ACHN (cell line): ENCODE data around the gene DHH.
A peak's percentile ranks its signal among the peaks of the same experiment; 100 is the strongest.
"Not testable (repeated sequence)": the region's sequence is repeated elsewhere in the genome, so short reads cannot be mapped to it uniquely, and the experiment has no call there.

Experiments
- DNase-seq: peaks from one replicate; pipeline ENCODE4 v3.0.0-alpha.2; 2015
- in situ Hi-C: cut with HindIII; loops from 2 replicates; pipeline ENCODE4 v1.10.0; 2017; ENCODE audit warnings: low sequenced_read_pairs, low pct_ligation_motif_present, low pct_unique_long_range_greater_than_20kb

The DHH gene

GRCh38 chr12:49094160-49094974 lies at the start of gene DHH:
DHH (minus strand) TSS chr12:49094801; CDS start chr12:49094512, 289 bp downstream.
- in situ Hi-C loops: no loop called here
- peak; percentile 47 for DNase-seq

DNA sequence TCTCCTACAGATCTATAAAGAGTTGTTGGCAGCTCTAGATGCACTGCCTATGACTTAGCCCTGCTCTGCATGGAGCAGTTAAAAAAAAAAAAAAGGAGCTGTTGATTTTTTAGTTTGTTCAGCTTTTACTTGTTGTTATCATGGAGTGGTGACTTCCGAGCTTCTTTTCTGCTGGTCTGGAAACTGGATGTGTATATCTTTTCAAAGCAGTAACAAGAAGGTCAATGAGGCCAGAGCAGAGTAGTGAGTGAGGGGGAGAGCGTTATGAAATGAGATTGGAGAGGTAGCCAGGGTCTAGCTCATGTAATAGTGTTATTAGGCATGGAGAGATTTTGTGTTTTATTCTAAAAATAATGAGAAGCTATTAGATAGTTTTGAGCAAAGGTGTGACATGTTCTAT lies 49.8 kb upstream of the DHH start:
- in situ Hi-C loops: no loop called here
- DNase-seq: no peak

DNA sequence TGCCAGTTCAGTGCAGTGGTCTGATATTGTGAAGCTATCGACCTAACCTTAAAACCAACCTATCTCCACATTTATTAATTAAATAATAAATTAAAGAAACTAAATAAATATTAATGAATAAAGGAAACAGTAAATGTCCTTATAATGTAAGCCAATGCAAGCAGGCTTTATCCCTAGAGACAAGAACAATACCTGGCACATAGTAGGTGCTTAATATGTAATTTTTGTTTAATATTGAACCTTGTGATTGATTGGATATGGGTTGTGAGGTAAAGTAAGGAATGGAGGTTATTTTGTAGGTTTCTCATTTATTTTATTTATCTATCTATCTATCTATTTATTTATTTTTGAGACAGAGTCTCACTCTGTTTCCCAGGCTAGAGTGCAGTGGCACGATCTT lies 44.4 kb upstream of the DHH start:
- in situ Hi-C loops: no loop called here
- DNase-seq: no peak

DNA sequence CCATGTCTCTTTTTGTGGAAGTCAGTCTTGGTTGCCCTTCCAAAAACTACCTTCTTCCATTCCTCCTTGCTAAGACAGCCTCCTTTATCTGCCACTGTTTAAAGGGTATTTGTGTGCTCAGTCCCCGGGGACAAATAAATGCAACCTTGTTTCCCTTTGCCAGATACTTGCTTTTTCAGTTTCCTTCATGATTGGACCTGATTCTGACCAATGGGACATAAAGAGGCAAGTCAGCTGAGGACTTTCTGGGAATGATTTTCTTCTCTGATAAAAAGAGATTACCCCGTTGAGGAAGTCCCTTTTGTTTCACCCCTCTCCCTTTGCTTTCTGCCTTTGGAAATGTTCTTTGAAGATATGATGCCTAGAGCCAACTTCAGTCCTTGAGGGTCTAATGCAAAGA lies 44.0 kb upstream of the DHH start:
- DNase-seq: no peak
- in situ Hi-C loops: no loop called here

GRCh38 chr12:49137476-49137875 lies 42.9 kb upstream of the DHH start:
- in situ Hi-C loops: no loop called here
- DNase-seq: no peak

- in situ Hi-C loops, DNase-seq: not testable (repeated sequence)
These were observed 42.4 kb upstream of the DHH start for GRCh38 chr12:49136997-49137396.

- no peak for DNase-seq
- in situ Hi-C loops: no loop called here
These were observed 39.0 kb upstream of the DHH start for GRCh38 chr12:49133590-49133989.

DNA sequence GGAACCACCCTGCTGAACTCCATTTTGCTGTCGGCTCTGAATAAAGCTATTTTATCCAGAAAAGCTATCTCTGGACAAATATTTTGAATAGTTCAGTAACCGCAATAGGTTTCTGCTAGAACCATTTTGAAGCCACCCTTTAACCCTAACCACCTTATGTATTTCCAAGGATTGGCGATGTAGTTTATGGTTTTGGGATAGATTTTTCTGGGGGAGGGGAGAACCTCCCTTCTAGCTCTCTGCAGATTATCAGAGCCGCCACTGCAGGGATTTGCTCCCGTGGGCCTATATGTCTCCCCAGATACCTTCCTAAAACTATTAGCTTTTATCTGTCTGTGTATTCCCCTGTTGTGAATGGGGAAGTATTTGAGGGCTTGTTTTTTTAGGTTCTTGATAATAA lies 38.4 kb upstream of the DHH start:
- in situ Hi-C loops: no loop called here
- peak; percentile 31 for DNase-seq

GRCh38 chr12:49131894-49132461 lies 37.4 kb upstream of the DHH start:
- DNase-seq: peak; percentile 57
- in situ Hi-C loops: no loop called here

- DNase-seq: peak; percentile 96
- in situ Hi-C loops: no loop called here
These were observed 36.7 kb upstream of the DHH start, which contains the start of gene TUBA1B for GRCh38 chr12:49131051-49131893. TUBA1B (minus strand) TSS chr12:49131395; CDS start chr12:49131300, 95 bp downstream.

- in situ Hi-C loops: no loop called here
- peak; percentile 97 for DNase-seq
These were observed 35.8 kb upstream of the DHH start for GRCh38 chr12:49130151-49131050.

DNA sequence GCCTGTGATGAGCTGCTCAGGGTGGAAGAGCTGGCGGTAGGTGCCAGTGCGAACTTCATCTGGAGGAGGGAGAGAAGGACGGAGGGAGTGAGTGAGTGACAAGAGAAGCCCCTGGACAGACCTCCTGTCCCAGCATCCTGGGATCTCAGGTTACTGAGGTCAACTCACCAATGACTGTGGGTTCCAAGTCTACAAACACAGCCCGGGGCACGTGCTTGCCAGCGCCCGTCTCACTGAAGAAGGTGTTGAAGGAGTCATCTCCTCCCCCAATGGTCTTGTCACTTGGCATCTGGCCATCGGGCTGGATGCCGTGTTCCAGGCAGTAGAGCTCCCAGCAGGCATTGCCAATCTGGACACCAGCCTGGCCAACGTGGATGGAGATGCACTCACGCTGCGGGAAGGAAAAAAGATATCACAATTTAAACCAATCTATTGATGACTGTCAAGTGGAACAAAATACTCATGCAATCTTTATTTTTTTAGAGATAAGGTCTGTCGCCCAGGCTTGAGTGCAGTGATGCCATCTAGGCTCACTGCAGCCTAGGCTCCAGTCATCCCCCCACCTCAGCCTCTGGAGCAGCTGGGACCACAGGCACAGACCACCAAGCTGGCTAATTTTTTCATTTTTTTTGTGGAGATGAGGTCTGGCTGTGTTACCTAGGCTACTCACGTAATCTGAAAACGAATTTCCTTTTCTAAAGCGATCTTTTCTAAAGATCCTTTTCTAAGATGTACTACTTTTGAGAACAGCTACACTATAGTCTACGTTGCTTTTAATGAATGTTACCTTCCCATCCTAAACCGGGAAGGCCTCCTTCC lies 34.9 kb upstream of the DHH start:
- in situ Hi-C loops: no loop called here

GRCh38 chr12:49127971-49128370 lies 33.4 kb upstream of the DHH start:
- DNase-seq, in situ Hi-C loops: not testable (repeated sequence)

More for the DNA sequence above, 34.9 kb upstream of the DHH start:
- no peak for DNase-seq

GRCh38 chr12:49126852-49127763 lies 32.5 kb upstream of the DHH start:
- DNase-seq: no peak
- in situ Hi-C loops: no loop called here

DNA sequence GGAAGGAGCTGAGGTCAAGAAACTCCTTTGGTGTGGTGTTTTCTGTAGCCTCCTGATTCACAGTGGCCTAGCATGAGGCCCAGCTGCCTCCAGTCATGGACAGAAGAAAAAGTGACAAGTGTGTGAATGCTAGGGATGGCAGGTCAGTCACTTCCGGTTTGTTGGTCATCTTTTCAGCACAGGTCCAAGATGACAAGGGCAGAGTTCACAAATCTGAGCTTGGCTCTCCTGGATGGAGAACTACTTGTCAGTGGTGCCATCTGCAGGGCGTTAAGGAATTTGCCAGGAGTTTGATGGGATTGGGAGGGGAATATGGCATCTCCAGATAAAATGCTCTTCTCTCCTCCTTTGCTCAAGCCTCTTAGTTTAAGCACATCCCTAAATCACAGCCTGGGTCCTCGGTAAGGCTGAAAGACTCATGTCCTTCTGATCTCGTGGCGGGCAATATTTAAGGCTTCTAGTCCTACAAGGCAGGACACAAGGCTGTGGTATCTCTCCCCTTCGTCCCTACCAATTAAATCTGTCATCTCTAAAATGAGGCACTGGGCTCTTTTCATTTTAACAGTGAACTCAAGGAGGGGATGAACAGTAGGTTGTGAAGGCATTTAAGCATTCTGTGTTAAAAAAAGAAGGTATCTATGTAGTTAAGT lies 26.6 kb upstream of the DHH start:
- in situ Hi-C loops: no loop called here
- DNase-seq: peak; percentile 79

- peak; percentile 33 for DNase-seq
- in situ Hi-C loops: no loop called here
These were observed 16.6 kb upstream of the DHH start for GRCh38 chr12:49111206-49111605.
